NCI-H524 treated with DMSO at 0.1 percent for 48 hours (cell line): ENCODE results near the gene RPGRIP1L.

Source experiments
- DNase-seq: peaks from one replicate; lab custom pipeline; 2025; lab: John Stamatoyannopoulos, UW

The RPGRIP1L gene

GRCh38 chr16:53600616-53601015 is 103.0 kb downstream of the RPGRIP1L start:
- no peak for DNase-seq

GRCh38 chr16:53600126-53600525 is 103.5 kb downstream of the RPGRIP1L start:
- DNase-seq = no peak

- DNase-seq = no peak
Measured at GRCh38 chr16:53599548-53599947, 104.1 kb downstream of the RPGRIP1L start.

- no peak for DNase-seq
Measured at GRCh38 chr16:53598511-53599275, 105.0 kb downstream of the RPGRIP1L start.

- no peak for DNase-seq
Measured at GRCh38 chr16:53597776-53598175, 105.9 kb downstream of the RPGRIP1L start.

- no peak for DNase-seq
Measured at GRCh38 chr16:53588081-53588648, 115.5 kb downstream of the RPGRIP1L start.

GRCh38 chr16:53583401-53583800 is 120.3 kb downstream of the RPGRIP1L start:
- no peak for DNase-seq

GRCh38 chr16:53581784-53582183 is 121.9 kb downstream of the RPGRIP1L start:
- DNase-seq = no peak

GRCh38 chr16:53580038-53580802 is 123.4 kb downstream of the RPGRIP1L start:
- DNase-seq = no peak

GRCh38 chr16:53576904-53577303 is 126.8 kb downstream of the RPGRIP1L start:
- no peak for DNase-seq

GRCh38 chr16:53576210-53576609 is 127.4 kb downstream of the RPGRIP1L start:
- DNase-seq = no peak

- no peak for DNase-seq
Measured at GRCh38 chr16:53571763-53572162, 131.9 kb downstream of the RPGRIP1L start.

- DNase-seq = no peak
Measured at GRCh38 chr16:53566552-53567245, 137.0 kb downstream of the RPGRIP1L start.

- DNase-seq = no peak
Measured at GRCh38 chr16:53565296-53565863, 138.3 kb downstream of the RPGRIP1L start.

- DNase-seq = no peak
Measured at GRCh38 chr16:53563426-53563825, 140.2 kb downstream of the RPGRIP1L start.

GRCh38 chr16:53561101-53561888 is 142.4 kb downstream of the RPGRIP1L start:
- DNase-seq = no peak

GRCh38 chr16:53559270-53559951 is 144.2 kb downstream of the RPGRIP1L start:
- no peak for DNase-seq

GRCh38 chr16:53558710-53559109 is 144.9 kb downstream of the RPGRIP1L start:
- DNase-seq = no peak

GRCh38 chr16:53556521-53556920 is 147.1 kb downstream of the RPGRIP1L start:
- no peak for DNase-seq

GRCh38 chr16:53549970-53550690 is 153.5 kb downstream of the RPGRIP1L start:
- peak; percentile 54 for DNase-seq
